ENCODE data around the gene AP1M1. TPM values are rescaled to one million over a fixed set of nuclear protein-coding genes. Genes with fewer than 3 reads are reported as not detected.
"Not testable (repeated sequence)": the region's sequence is repeated elsewhere in the genome, so short reads cannot be mapped to it uniquely, and the experiment has no call there.

AP1M1 gene
- total RNA-seq, 6 experiments from 2014 or later: 44.5 to 102 (median 62.5) TPM

- no peak for ATAC-seq
- 85% methylated on average over 4 of the region's 5 CpGs for WGBS (ENCODE audit: insufficient coverage, low coverage, low lambda C conversion rate, missing lambda C conversion rate)
- Histone ChIP-seq H3K36me3 (no peaks in the 10 kb centered on the region), H3K4me3 (no peak overlapping the region), H3K27me3 (no peaks in the 10 kb centered on the region), H3K27ac (no peak overlapping the region), H3K4me1 (peaks cover 0 to 11% (median 3%) of the 10 kb centered on the region in 4 donors), H3K9me3 (no peaks in the 10 kb centered on the region)
- intact Hi-C loops (cut with DNase I): no loop called here
- TF ChIP-seq POLR2A (IDR thresholded peaks at IDR 0.05) (no peak), CTCF (IDR thresholded peaks at IDR 0.05) (no peak)
- no peak for DNase-seq
Measured at GRCh38 chr19:16167055-16167454, 30.7 kb upstream of the AP1M1 start.

DNA sequence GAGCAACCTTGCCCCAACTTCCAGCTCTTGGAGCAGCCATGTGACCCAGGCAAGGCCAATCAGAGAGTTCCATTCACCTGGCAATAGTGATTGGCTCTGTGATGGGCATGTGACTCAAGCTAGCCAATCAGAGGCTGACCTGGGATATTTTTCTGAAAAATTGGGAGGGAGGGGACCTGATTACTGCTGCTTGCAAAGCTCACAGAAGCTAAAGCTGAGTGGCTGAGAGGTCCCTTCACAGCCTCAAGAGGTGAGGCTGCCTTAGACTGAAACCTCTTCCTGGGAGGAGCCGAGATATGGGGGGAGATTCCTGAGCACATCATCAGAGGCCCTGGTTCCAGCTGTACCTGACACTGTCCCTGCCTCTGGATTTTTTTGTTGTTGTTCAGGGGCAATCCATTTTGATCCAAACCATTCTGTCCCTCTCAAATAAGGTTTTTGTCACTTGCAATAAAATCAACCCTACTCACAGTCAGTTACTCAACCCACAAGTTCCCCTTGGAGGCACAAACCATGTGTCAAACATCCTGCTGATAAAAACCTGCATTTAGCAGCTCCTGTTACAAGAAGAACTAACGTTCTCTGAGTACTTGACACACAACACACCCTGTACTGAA lies 29.1 kb upstream of the AP1M1 start:
- Histone ChIP-seq H3K27ac (no peak overlapping the region), H3K9me3 (no peaks in the 10 kb centered on the region), H3K4me3 (no peak overlapping the region), H3K36me3 (no peaks in the 10 kb centered on the region), H3K4me1 (peaks cover 0 to 11% (median 3%) of the 10 kb centered on the region in 4 donors), H3K27me3 (no peaks in the 10 kb centered on the region)
- WGBS (ENCODE audit: insufficient coverage, low coverage, low lambda C conversion rate, missing lambda C conversion rate): 13% methylated on average over 1 of the region's 2 CpGs
- TF ChIP-seq POLR2A (IDR thresholded peaks at IDR 0.05): no peak
- no peak for TF ChIP-seq CTCF (IDR thresholded peaks at IDR 0.05)
- DNase-seq (no peak), ATAC-seq (no peak)
- intact Hi-C loops (cut with DNase I): no loop called here

DNA sequence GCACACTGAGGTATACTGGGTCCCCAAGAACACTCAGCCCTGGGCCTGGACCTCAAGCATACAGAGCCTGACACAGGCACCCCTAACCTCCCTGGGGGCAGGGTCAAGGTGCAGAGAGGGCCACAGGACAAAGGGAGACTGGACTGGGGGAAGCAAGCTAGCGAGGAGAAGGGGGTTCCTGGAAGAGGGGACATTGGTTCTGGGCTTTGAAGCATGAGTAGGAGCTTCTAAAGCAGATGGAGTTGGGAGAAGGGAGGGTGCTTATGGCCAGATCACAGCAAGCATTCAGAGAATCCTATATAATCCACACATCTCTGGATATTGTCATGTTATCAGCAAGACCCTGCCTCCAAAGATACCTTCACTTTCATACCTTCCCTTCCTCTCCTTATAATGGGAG lies 27.6 kb upstream of the AP1M1 start:
- TF ChIP-seq POLR2A (IDR thresholded peaks at IDR 0.05): no peak
- TF ChIP-seq CTCF (IDR thresholded peaks at IDR 0.05): no peak
- intact Hi-C loops (cut with DNase I): loop anchor here (10.0 kb wide), 2 partner anchors 135 to 535 kb away; no protein-coding TSS in a partner anchor
- 92% methylated on average over 1 of the region's 1 CpG for WGBS (ENCODE audit: insufficient coverage, low coverage, low lambda C conversion rate, missing lambda C conversion rate)
- no peak overlapping the region for H3K4me3 ChIP-seq
- no peaks in the 10 kb centered on the region for H3K4me1 ChIP-seq
- H3K27me3 ChIP-seq: no peaks in the 10 kb centered on the region
- no peaks in the 10 kb centered on the region for H3K36me3 ChIP-seq
- no peaks in the 10 kb centered on the region for H3K9me3 ChIP-seq
- H3K27ac ChIP-seq: no peak overlapping the region
- DNase-seq (no peak), ATAC-seq (no peak)

DNA sequence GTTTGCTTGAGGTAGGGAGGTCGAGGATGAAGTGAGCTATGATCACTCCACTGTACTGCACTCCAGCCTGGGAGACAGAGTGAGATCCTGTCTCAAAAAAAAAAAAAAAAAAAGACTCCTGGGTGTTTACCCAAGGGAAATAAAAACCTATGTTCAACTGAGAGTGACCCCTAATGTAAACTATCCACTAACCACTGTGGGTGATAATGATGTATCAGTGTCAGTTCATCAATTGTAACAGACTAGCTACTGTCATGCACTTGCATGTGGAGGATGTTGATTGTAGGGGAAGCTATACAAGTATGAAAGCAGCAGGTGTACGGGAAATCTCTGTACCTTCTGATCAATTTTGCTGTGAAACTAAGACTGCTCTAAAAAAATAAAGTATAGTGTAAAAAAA lies 21.8 kb upstream of the AP1M1 start:
- Histone ChIP-seq H3K9me3 (no peaks in the 10 kb centered on the region), H3K4me3 (no peak overlapping the region), H3K36me3 (no peaks in the 10 kb centered on the region), H3K27ac (no peak overlapping the region), H3K4me1 (no peaks in the 10 kb centered on the region), H3K27me3 (no peaks in the 10 kb centered on the region)
- 58% methylated on average over 2 of the region's 2 CpGs for WGBS (ENCODE audit: insufficient coverage, low coverage, low lambda C conversion rate, missing lambda C conversion rate)
- TF ChIP-seq POLR2A (IDR thresholded peaks at IDR 0.05) (no peak), CTCF (IDR thresholded peaks at IDR 0.05) (no peak)
- DNase-seq (no peak), ATAC-seq (no peak)
- intact Hi-C loops (cut with DNase I): loop anchor here (10.0 kb wide), 2 partner anchors 141 to 541 kb away; no protein-coding TSS in a partner anchor

GRCh38 chr19:16178866-16179265 lies 18.8 kb upstream of the AP1M1 start:
- not testable (repeated sequence) for H3K27ac ChIP-seq, DNase-seq, H3K27me3 ChIP-seq, H3K4me1 ChIP-seq, ATAC-seq, H3K9me3 ChIP-seq, H3K36me3 ChIP-seq, H3K4me3 ChIP-seq
- intact Hi-C loops (cut with DNase I): loop anchor here (10.0 kb wide), 2 partner anchors 144 to 544 kb away; no protein-coding TSS in a partner anchor
- 78% methylated on average over 3 of the region's 5 CpGs for WGBS (ENCODE audit: insufficient coverage, low coverage, low lambda C conversion rate, missing lambda C conversion rate)
